Adrenal gland (tissue), 5 donors: Measurements from ENCODE around the gene NOB1.

Source experiments
- CTCF ChIP-seq, 6 experiments: fragments of 450-650 bp in 4 of 6; fragments of 200-600 bp in 2 of 6; sonication (generic) in 1 of 6; IDR thresholded peaks; 1 replicate in 5 of 6; 2 replicates in 1 of 6; pipeline versions ENCODE4 v1.5.1 to v1.8.0; 2016 to 2021; ENCODE audit warnings: antibody characterized with exemption in 6 of 6, mild to moderate bottlenecking in 2 of 6, moderate library complexity in 1 of 6
- POLR2A ChIP-seq, 2 donors: fragments of 450-650 bp; IDR thresholded peaks; one replicate each; pipeline ENCODE4 v1.6.1; 2017; ENCODE audit warnings: antibody characterized with exemption in 2 of 2, mild to moderate bottlenecking in 2 of 2, moderate library complexity in 1 of 2
- donor health status: DM: no; HTN: no; CAD: no.

- TF ChIP-seq CTCF (IDR thresholded peaks at IDR 0.05): no peak
- no peak for TF ChIP-seq POLR2A (IDR thresholded peaks at IDR 0.05)
Observed at GRCh38 chr16:69768666-69769065, 13.9 kb upstream of the NOB1 start.
